Measurements from ENCODE around the gene PRRX2.
A peak's percentile ranks its signal among the peaks of the same experiment; 100 is the strongest.
"Not testable (repeated sequence)": the region's sequence is repeated elsewhere in the genome, so short reads cannot be mapped to it uniquely, and the experiment has no call there.

PRRX2 gene

GRCh38 chr9:129655696-129656095 is 9.8 kb upstream of the PRRX2 start:
- no peaks in the 10 kb centered on the region for H3K4me1 ChIP-seq (ENCODE audit: insufficient read depth, low read length)
- no peak overlapping the region for H3K9ac ChIP-seq (ENCODE audit: low read depth, low read length)
- H3K27ac ChIP-seq (ENCODE audit: low read depth, low read length), result no peak overlapping the region
- no peak overlapping the region for H3K4me3 ChIP-seq (ENCODE audit: low read length)
- WGBS, result 92% methylated on average over 7 of the region's 7 CpGs
- no peaks in the 10 kb centered on the region for H3K9me3 ChIP-seq (ENCODE audit: insufficient read depth, low read depth, low read length)
- H3K27me3 ChIP-seq (ENCODE audit: insufficient read depth, low read length), result no peaks in the 10 kb centered on the region
- H3K36me3 ChIP-seq (ENCODE audit: insufficient read depth, low read length), result no peaks in the 10 kb centered on the region

- Histone ChIP-seq H3K27me3 (ENCODE audit: insufficient read depth, low read length) (no peaks in the 10 kb centered on the region), H3K9ac (ENCODE audit: low read depth, low read length) (no peak overlapping the region), H3K9me3 (ENCODE audit: insufficient read depth, low read depth, low read length) (no peaks in the 10 kb centered on the region), H3K4me1 (ENCODE audit: insufficient read depth, low read length) (no peaks in the 10 kb centered on the region), H3K4me3 (ENCODE audit: low read length) (no peak overlapping the region), H3K27ac (ENCODE audit: low read depth, low read length) (no peak overlapping the region), H3K36me3 (ENCODE audit: insufficient read depth, low read length) (no peaks in the 10 kb centered on the region)
- 88% methylated on average over 12 of the region's 12 CpGs for WGBS
These were observed 8.6 kb upstream of the PRRX2 start for GRCh38 chr9:129656795-129657390.

- Histone ChIP-seq H3K9ac (ENCODE audit: low read depth, low read length) (no peak overlapping the region), H3K27ac (ENCODE audit: low read depth, low read length) (no peak overlapping the region), H3K27me3 (ENCODE audit: insufficient read depth, low read length) (peaks cover 36% of the 10 kb centered on the region), H3K36me3 (ENCODE audit: insufficient read depth, low read length) (no peaks in the 10 kb centered on the region), H3K4me1 (ENCODE audit: insufficient read depth, low read length) (no peaks in the 10 kb centered on the region), H3K4me3 (ENCODE audit: low read length) (no peak overlapping the region), H3K9me3 (ENCODE audit: insufficient read depth, low read depth, low read length) (no peaks in the 10 kb centered on the region)
- 100% methylated on average over 1 of the region's 2 CpGs for WGBS
These were observed 4.4 kb upstream of the PRRX2 start for GRCh38 chr9:129661029-129661428.

- H3K9me3 ChIP-seq (ENCODE audit: insufficient read depth, low read depth, low read length); H3K4me1 ChIP-seq (ENCODE audit: insufficient read depth, low read length); H3K27ac ChIP-seq (ENCODE audit: low read depth, low read length); H3K36me3 ChIP-seq (ENCODE audit: insufficient read depth, low read length); H3K4me3 ChIP-seq (ENCODE audit: low read length); H3K9ac ChIP-seq (ENCODE audit: low read depth, low read length): not testable (repeated sequence)
- 94% methylated on average over 2 of the region's 3 CpGs for WGBS
- peaks cover 45% of the 10 kb centered on the region for H3K27me3 ChIP-seq (ENCODE audit: insufficient read depth, low read length)
These were observed 3.2 kb upstream of the PRRX2 start for GRCh38 chr9:129662239-129662638.

GRCh38 chr9:129664746-129665388 is 580 bp upstream of the PRRX2 start:
- Histone ChIP-seq H3K4me1 (ENCODE audit: insufficient read depth, low read length) (no peaks in the 10 kb centered on the region), H3K36me3 (ENCODE audit: insufficient read depth, low read length) (no peaks in the 10 kb centered on the region), H3K27me3 (ENCODE audit: insufficient read depth, low read length) (peaks cover 45% of the 10 kb centered on the region), H3K9ac (ENCODE audit: low read depth, low read length) (no peak overlapping the region), H3K4me3 (ENCODE audit: low read length) (peak overlapping the region; percentile 57), H3K9me3 (ENCODE audit: insufficient read depth, low read depth, low read length) (no peaks in the 10 kb centered on the region), H3K27ac (ENCODE audit: low read depth, low read length) (no peak overlapping the region)
- 5% methylated on average over 29 of the region's 36 CpGs for WGBS

GRCh38 chr9:129665814-129666520 is 520 bp downstream of the PRRX2 start:
- no peak overlapping the region; the same call in 1 of the 2 replicates for H3K9ac ChIP-seq (ENCODE audit: low read depth, low read length)
- no peak overlapping the region for H3K27ac ChIP-seq (ENCODE audit: low read depth, low read length)
- WGBS, result 3% methylated on average over 88 of the region's 88 CpGs
- H3K4me1 ChIP-seq (ENCODE audit: insufficient read depth, low read length), result no peaks in the 10 kb centered on the region
- no peaks in the 10 kb centered on the region for H3K36me3 ChIP-seq (ENCODE audit: insufficient read depth, low read length)
- H3K4me3 ChIP-seq (ENCODE audit: low read length), result peak overlapping the region; percentile 57
- no peaks in the 10 kb centered on the region for H3K9me3 ChIP-seq (ENCODE audit: insufficient read depth, low read depth, low read length)
- peaks cover 45% of the 10 kb centered on the region for H3K27me3 ChIP-seq (ENCODE audit: insufficient read depth, low read length)

- Histone ChIP-seq H3K4me3 (ENCODE audit: low read length) (peak overlapping the region; percentile 57), H3K9me3 (ENCODE audit: insufficient read depth, low read depth, low read length) (no peaks in the 10 kb centered on the region), H3K27me3 (ENCODE audit: insufficient read depth, low read length) (peaks cover 45% of the 10 kb centered on the region), H3K4me1 (ENCODE audit: insufficient read depth, low read length) (no peaks in the 10 kb centered on the region), H3K9ac (ENCODE audit: low read depth, low read length) (no peak overlapping the region), H3K36me3 (ENCODE audit: insufficient read depth, low read length) (no peaks in the 10 kb centered on the region), H3K27ac (ENCODE audit: low read depth, low read length) (no peak overlapping the region)
- WGBS, result 35% methylated on average over 13 of the region's 13 CpGs
These were observed 1.1 kb downstream of the PRRX2 start for GRCh38 chr9:129666575-129666974.

GRCh38 chr9:129667378-129667777 is 1.9 kb downstream of the PRRX2 start:
- 92% methylated on average over 11 of the region's 11 CpGs for WGBS
- Histone ChIP-seq H3K27me3 (ENCODE audit: insufficient read depth, low read length) (peaks cover 44% of the 10 kb centered on the region), H3K9me3 (ENCODE audit: insufficient read depth, low read depth, low read length) (no peaks in the 10 kb centered on the region), H3K36me3 (ENCODE audit: insufficient read depth, low read length) (no peaks in the 10 kb centered on the region), H3K4me1 (ENCODE audit: insufficient read depth, low read length) (no peaks in the 10 kb centered on the region), H3K9ac (ENCODE audit: low read depth, low read length) (no peak overlapping the region), H3K4me3 (ENCODE audit: low read length) (no peak overlapping the region), H3K27ac (ENCODE audit: low read depth, low read length) (no peak overlapping the region)

GRCh38 chr9:129667850-129668249 is 2.4 kb downstream of the PRRX2 start:
- H3K27me3 ChIP-seq (ENCODE audit: insufficient read depth, low read length), result peaks cover 39% of the 10 kb centered on the region
- H3K9me3 ChIP-seq (ENCODE audit: insufficient read depth, low read depth, low read length), result no peaks in the 10 kb centered on the region
- no peak overlapping the region for H3K9ac ChIP-seq (ENCODE audit: low read depth, low read length)
- 93% methylated on average over 9 of the region's 9 CpGs for WGBS
- no peak overlapping the region for H3K4me3 ChIP-seq (ENCODE audit: low read length)
- H3K4me1 ChIP-seq (ENCODE audit: insufficient read depth, low read length), result no peaks in the 10 kb centered on the region
- H3K36me3 ChIP-seq (ENCODE audit: insufficient read depth, low read length), result no peaks in the 10 kb centered on the region
- no peak overlapping the region for H3K27ac ChIP-seq (ENCODE audit: low read depth, low read length)

GRCh38 chr9:129669141-129669718 is 3.8 kb downstream of the PRRX2 start:
- H3K4me1 ChIP-seq (ENCODE audit: insufficient read depth, low read length), result no peaks in the 10 kb centered on the region
- H3K27ac ChIP-seq (ENCODE audit: low read depth, low read length), result no peak overlapping the region
- no peak overlapping the region for H3K4me3 ChIP-seq (ENCODE audit: low read length)
- H3K36me3 ChIP-seq (ENCODE audit: insufficient read depth, low read length), result no peaks in the 10 kb centered on the region
- WGBS, result 84% methylated on average over 17 of the region's 17 CpGs
- H3K9me3 ChIP-seq (ENCODE audit: insufficient read depth, low read depth, low read length), result no peaks in the 10 kb centered on the region
- peaks cover 26% of the 10 kb centered on the region for H3K27me3 ChIP-seq (ENCODE audit: insufficient read depth, low read length)
- no peak overlapping the region for H3K9ac ChIP-seq (ENCODE audit: low read depth, low read length)

GRCh38 chr9:129669946-129670345 is 4.5 kb downstream of the PRRX2 start:
- Histone ChIP-seq H3K27me3 (ENCODE audit: insufficient read depth, low read length) (peaks cover 19% of the 10 kb centered on the region), H3K4me3 (ENCODE audit: low read length) (no peak overlapping the region), H3K4me1 (ENCODE audit: insufficient read depth, low read length) (no peaks in the 10 kb centered on the region), H3K9ac (ENCODE audit: low read depth, low read length) (no peak overlapping the region), H3K27ac (ENCODE audit: low read depth, low read length) (no peak overlapping the region), H3K9me3 (ENCODE audit: insufficient read depth, low read depth, low read length) (no peaks in the 10 kb centered on the region), H3K36me3 (ENCODE audit: insufficient read depth, low read length) (no peaks in the 10 kb centered on the region)
- 86% methylated on average over 13 of the region's 13 CpGs for WGBS
